Mucosa of rectum (tissue), 2 donors: ENCODE measurements around the gene ASB18.

ENCODE experiments used
- H3K27ac ChIP-seq, 2 donors: one replicate each; pipeline ENCODE4 v1.7.0; 2013; ENCODE audit warnings: inconsistent platforms in 2 of 2, low read depth in 2 of 2, low read length in 2 of 2
- H3K27me3 ChIP-seq, 2 donors: one replicate each; pipeline ENCODE4 v1.7.0; 2013; ENCODE audit warnings: low read length in 2 of 2; ENCODE audit not compliant: control insufficient read depth in 2 of 2, insufficient read depth in 2 of 2
- H3K36me3 ChIP-seq, 2 donors: one replicate each; pipeline ENCODE4 v1.7.0; 2013; ENCODE audit warnings: low read length in 2 of 2; ENCODE audit not compliant: control insufficient read depth in 2 of 2, insufficient read depth in 2 of 2
- H3K4me1 ChIP-seq, 2 donors: one replicate each; pipeline ENCODE4 v1.7.0; 2013; ENCODE audit warnings: low read length in 2 of 2, mild to moderate bottlenecking in 1 of 2; ENCODE audit not compliant: control insufficient read depth in 2 of 2, insufficient read depth in 2 of 2
- H3K4me3 ChIP-seq, 2 donors: one replicate each; pipeline ENCODE4 v1.7.0; 2013; ENCODE audit warnings: low read length in 2 of 2
- H3K9ac ChIP-seq, 2 donors: one replicate each; pipeline ENCODE4 v1.7.0; 2013; ENCODE audit warnings: low read length in 2 of 2, low read depth in 1 of 2, mild to moderate bottlenecking in 1 of 2
- H3K9me3 ChIP-seq, 2 donors: one replicate each; pipeline ENCODE4 v1.7.0; 2013; ENCODE audit warnings: low read length in 2 of 2; ENCODE audit not compliant: control insufficient read depth in 2 of 2
- donor health status: healthy.
- donor health status: Normal muscosa, but diverticular disease.

Gene ASB18

GRCh38 chr2:236171181-236171679 lies 93.0 kb downstream of the ASB18 start:
- no peak overlapping the region for H3K4me3 ChIP-seq
- no peaks in the 10 kb centered on the region for H3K36me3 ChIP-seq
- peaks cover 61 to 88% of the 10 kb centered on the region in 2 donors for H3K27me3 ChIP-seq
- no peaks in the 10 kb centered on the region for H3K9me3 ChIP-seq
- H3K4me1 ChIP-seq: peaks cover 0 to 5% of the 10 kb centered on the region in 2 donors
- H3K9ac ChIP-seq: no peak overlapping the region
- H3K27ac ChIP-seq: no peak overlapping the region

GRCh38 chr2:236170590-236171165 lies 93.5 kb downstream of the ASB18 start:
- peaks cover 66 to 89% of the 10 kb centered on the region in 2 donors for H3K27me3 ChIP-seq
- H3K4me3 ChIP-seq: no peak overlapping the region
- H3K27ac ChIP-seq: no peak overlapping the region
- peaks cover 0 to 5% of the 10 kb centered on the region in 2 donors for H3K4me1 ChIP-seq
- no peaks in the 10 kb centered on the region for H3K36me3 ChIP-seq
- H3K9me3 ChIP-seq: no peaks in the 10 kb centered on the region
- no peak overlapping the region for H3K9ac ChIP-seq

- Histone ChIP-seq H3K4me3 (no peak overlapping the region), H3K36me3 (no peaks in the 10 kb centered on the region), H3K27ac (no peak overlapping the region), H3K4me1 (peaks cover 0 to 5% of the 10 kb centered on the region in 2 donors), H3K9ac (no peak overlapping the region), H3K27me3 (peaks cover 64 to 90% of the 10 kb centered on the region in 2 donors), H3K9me3 (no peaks in the 10 kb centered on the region)
Measured at GRCh38 chr2:236169741-236170589, 94.2 kb downstream of the ASB18 start.

- Histone ChIP-seq H3K4me3 (no peak overlapping the region), H3K9ac (no peak overlapping the region), H3K27me3 (peaks cover 61 to 90% of the 10 kb centered on the region in 2 donors), H3K36me3 (no peaks in the 10 kb centered on the region), H3K9me3 (no peaks in the 10 kb centered on the region), H3K27ac (no peak overlapping the region), H3K4me1 (peaks cover 2 to 8% of the 10 kb centered on the region in 2 donors)
Measured at GRCh38 chr2:236169151-236169721, 95.0 kb downstream of the ASB18 start.

- Histone ChIP-seq H3K9ac (no peak within 1 kb of the TSS), H3K27me3 (peaks cover 60 to 90% of the 10 kb centered on the region in 2 donors), H3K4me1 (peaks cover 2 to 11% of the 10 kb centered on the region in 2 donors), H3K27ac (no peak within 1 kb of the TSS), H3K9me3 (no peaks in the 10 kb centered on the region), H3K4me3 (no peak within 1 kb of the TSS), H3K36me3 (no peaks in the 10 kb centered on the region)
Measured at GRCh38 chr2:236168110-236169080, 95.8 kb downstream of the ASB18 start, which contains the start of gene GBX2. Gene GBX2 (minus strand): TSS chr2:236168386. CDS start chr2:236167971, 415 bp downstream.

- H3K4me3 ChIP-seq: no peak overlapping the region
- H3K27me3 ChIP-seq: peaks cover 61 to 89% of the 10 kb centered on the region in 2 donors
Measured at GRCh38 chr2:236167297-236168109, 96.7 kb downstream of the ASB18 start.

GRCh38 chr2:236166796-236167296 lies 97.4 kb downstream of the ASB18 start:
- Histone ChIP-seq H3K4me3 (peak overlapping the region in 1 of 2 donors; percentile 15), H3K9ac (no peak overlapping the region), H3K9me3 (no peaks in the 10 kb centered on the region), H3K27ac (no peak overlapping the region), H3K27me3 (peaks cover 63 to 88% of the 10 kb centered on the region in 2 donors), H3K36me3 (no peaks in the 10 kb centered on the region), H3K4me1 (peaks cover 2 to 11% of the 10 kb centered on the region in 2 donors)

More at GRCh38 chr2:236167297-236168109, 96.7 kb downstream of the ASB18 start:
- Histone ChIP-seq H3K9me3 (no peaks in the 10 kb centered on the region), H3K9ac (no peak overlapping the region), H3K4me1 (peaks cover 2 to 11% of the 10 kb centered on the region in 2 donors), H3K36me3 (no peaks in the 10 kb centered on the region), H3K27ac (no peak overlapping the region)

- H3K4me1 ChIP-seq: peaks cover 2 to 11% of the 10 kb centered on the region in 2 donors
- peak overlapping the region; percentile 27 to 51 for H3K4me3 ChIP-seq
Measured at GRCh38 chr2:236165842-236166795, 98.1 kb downstream of the ASB18 start.

More at GRCh38 chr2:236165842-236166795, 98.1 kb downstream of the ASB18 start:
- peaks cover 62 to 88% of the 10 kb centered on the region in 2 donors for H3K27me3 ChIP-seq
- no peak overlapping the region for H3K9ac ChIP-seq
- H3K27ac ChIP-seq: no peak overlapping the region
- no peaks in the 10 kb centered on the region for H3K9me3 ChIP-seq
- no peaks in the 10 kb centered on the region for H3K36me3 ChIP-seq
